Nephron (organoid): Measurements from ENCODE around the gene CYB561D2.
A peak's percentile ranks its signal among the peaks of the same experiment; 100 is the strongest.

ENCODE experiments used
- H3K27ac Mint-ChIP-seq, 3 experiments: 2 replicates each; pipeline ENCODE4 v1.8.0; 2020; ENCODE audit warnings: mixed read lengths in 3 of 3, mild to moderate bottlenecking in 2 of 3, moderate library complexity in 1 of 3
- H3K27me3 Mint-ChIP-seq: 2 replicates; pipeline ENCODE4 v1.8.0; 2021; ENCODE audit warnings: low read depth, mild to moderate bottlenecking, moderate library complexity, mixed read lengths
- H3K36me3 Mint-ChIP-seq: 2 replicates; pipeline ENCODE4 v1.8.0; 2020; ENCODE audit warnings: low read depth, mixed read lengths
- H3K4me1 Mint-ChIP-seq: 2 replicates; pipeline ENCODE4 v1.8.0; 2020; ENCODE audit warnings: mixed read lengths
- H3K4me3 Mint-ChIP-seq, 3 experiments: 2 replicates each; pipeline ENCODE4 v1.8.0; 2020; ENCODE audit warnings: mild to moderate bottlenecking in 3 of 3, mixed read lengths in 3 of 3, moderate library complexity in 2 of 3
- H3K9me3 Mint-ChIP-seq: 2 replicates; pipeline ENCODE4 v1.8.0; 2020; ENCODE audit warnings: mixed read lengths
- CTCF ChIP-seq, 3 experiments: fragments of 200-600 bp; sonication (generic); IDR thresholded peaks; one replicate each; pipeline ENCODE4 v1.5.0; 2021; ENCODE audit warnings: antibody characterized with exemption in 3 of 3; ENCODE audit not compliant: unreplicated experiment in 3 of 3

CYB561D2 gene

GRCh38 chr3:50359760-50360110 is 9.1 kb downstream of the CYB561D2 start:
- TF ChIP-seq CTCF (IDR thresholded peaks at IDR 0.05; ENCODE audit: unreplicated experiment in 3 of 3) = no peak
- no peaks in the 10 kb centered on the region for H3K27me3 Mint-ChIP-seq

GRCh38 chr3:50364573-50365079 is 14.0 kb downstream of the CYB561D2 start:
- H3K9me3 Mint-ChIP-seq = no peaks in the 10 kb centered on the region
- no peaks in the 10 kb centered on the region for H3K36me3 Mint-ChIP-seq
- no peaks in the 10 kb centered on the region for H3K27me3 Mint-ChIP-seq
- peaks cover 5% of the 10 kb centered on the region for H3K4me1 Mint-ChIP-seq
- TF ChIP-seq CTCF (IDR thresholded peaks at IDR 0.05; ENCODE audit: unreplicated experiment in 3 of 3) = no peak
- H3K4me3 Mint-ChIP-seq = peak overlapping the region; percentile 81 to 88 (median 85)
- peak overlapping the region in 2 of 3 experiments; percentile 74 to 79 for H3K27ac Mint-ChIP-seq

More at GRCh38 chr3:50359760-50360110, 9.1 kb downstream of the CYB561D2 start:
- H3K9me3 Mint-ChIP-seq = no peaks in the 10 kb centered on the region
- H3K27ac Mint-ChIP-seq = peak overlapping the region; percentile 81 to 96 (median 93)
- peak overlapping the region; percentile 99 for H3K4me3 Mint-ChIP-seq
- H3K36me3 Mint-ChIP-seq = peaks cover 8% of the 10 kb centered on the region
- H3K4me1 Mint-ChIP-seq = peaks cover 29% of the 10 kb centered on the region

- Mint-ChIP-seq H3K27ac (peak overlapping the region in 2 of 3 experiments; percentile 69 to 74), H3K9me3 (no peaks in the 10 kb centered on the region)
Measured at GRCh38 chr3:50365080-50365841, 14.6 kb downstream of the CYB561D2 start.

GRCh38 chr3:50365842-50366220 is 15.2 kb downstream of the CYB561D2 start:
- Mint-ChIP-seq H3K27me3 (no peaks in the 10 kb centered on the region), H3K4me1 (peaks cover 8% of the 10 kb centered on the region), H3K36me3 (no peaks in the 10 kb centered on the region), H3K27ac (peak overlapping the region in 1 of 3 experiments; percentile 69), H3K4me3 (peak overlapping the region; percentile 81 to 88 (median 85)), H3K9me3 (no peaks in the 10 kb centered on the region)
- no peak for TF ChIP-seq CTCF (IDR thresholded peaks at IDR 0.05; ENCODE audit: unreplicated experiment in 3 of 3)

More at GRCh38 chr3:50365080-50365841, 14.6 kb downstream of the CYB561D2 start:
- H3K4me3 Mint-ChIP-seq = peak overlapping the region; percentile 81 to 88 (median 85)
- H3K4me1 Mint-ChIP-seq = peaks cover 3% of the 10 kb centered on the region
- TF ChIP-seq CTCF (IDR thresholded peaks at IDR 0.05; ENCODE audit: unreplicated experiment in 3 of 3) = peak in 1 of 3 experiments; percentile 12
- H3K36me3 Mint-ChIP-seq = no peaks in the 10 kb centered on the region
- no peaks in the 10 kb centered on the region for H3K27me3 Mint-ChIP-seq

- H3K9me3 Mint-ChIP-seq = no peaks in the 10 kb centered on the region
- peaks cover 31% of the 10 kb centered on the region for H3K4me1 Mint-ChIP-seq
- H3K27me3 Mint-ChIP-seq = no peaks in the 10 kb centered on the region
- H3K36me3 Mint-ChIP-seq = no peaks in the 10 kb centered on the region
- peak overlapping the region in 1 of 3 experiments; percentile 38 for H3K4me3 Mint-ChIP-seq
- peak overlapping the region in 1 of 3 experiments; percentile 51 for H3K27ac Mint-ChIP-seq
- no peak for TF ChIP-seq CTCF (IDR thresholded peaks at IDR 0.05; ENCODE audit: unreplicated experiment in 3 of 3)
Measured at GRCh38 chr3:50369012-50369670, 18.5 kb downstream of the CYB561D2 start.
